Body of pancreas (tissue), 4 donors: ENCODE data around the gene NTN5. TPM values are rescaled to one million over a fixed set of nuclear protein-coding genes. Genes with fewer than 3 reads are reported as not detected.

Experiments
- ATAC-seq: fragments of 150-250 bp; one replicate; pipeline ENCODE4 v1.9.1; 2016
- DNase-seq, 4 donors: peaks; one replicate each; pipeline ENCODE4 v3.0.0-alpha.2; 2019
- H3K27ac ChIP-seq, 4 donors: fragments of 200-600 bp; sonication (generic); 1 replicate in 3 of 4; 2 replicates in 1 of 4; pipeline versions ENCODE4 v1.5.1 to v1.6.1; 2016 to 2019; ENCODE audit warnings: mild to moderate bottlenecking in 1 of 4, mixed read lengths in 1 of 4, moderate library complexity in 1 of 4
- H3K27me3 ChIP-seq, 2 donors: fragments of 200-600 bp; sonication (generic); one replicate each; pipeline ENCODE4 v1.6.0; 2016; ENCODE audit warnings: mild to moderate bottlenecking in 1 of 2
- H3K36me3 ChIP-seq, 2 donors: fragments of 200-600 bp; sonication (generic); replicated peaks in 1 of 2; 2 replicates each; pipeline ENCODE4 v1.5.1; 2016; ENCODE audit warnings: low read depth in 2 of 2; ENCODE audit not compliant: insufficient read depth in 1 of 2
- H3K4me1 ChIP-seq: fragments of 200-600 bp; sonication (generic); one replicate; pipeline ENCODE4 v1.6.0; 2016
- H3K4me3 ChIP-seq, 2 donors: fragments of 200-600 bp; sonication (generic); 1 replicate in 1 of 2; 2 replicates in 1 of 2; pipeline ENCODE4 v1.5.1; 2016 to 2019
- H3K9me3 ChIP-seq, 3 donors: fragments of 200-600 bp; sonication (generic); 1 replicate in 2 of 3; 2 replicates in 1 of 3; pipeline ENCODE4 v1.5.1; 2016
- POLR2A ChIP-seq, 3 donors: fragments of 450-650 bp; IDR thresholded peaks; one replicate each; pipeline ENCODE4 v1.6.1; 2016; ENCODE audit warnings: antibody characterized with exemption in 3 of 3, mild to moderate bottlenecking in 2 of 3
- WGBS, 2 donors: methylation state at CpG; one replicate each; pipeline ENCODE4 v1.1.5; 2017; 5-methylcytosine and 5-hydroxymethylcytosine counted together
- intact Hi-C: fragments of 100-400 bp; cut with DNase I; formaldehyde crosslinking; loops from one replicate; pipeline ENCODE4 v1.15.1; 2023
- total RNA-seq, 2 donors: library from RNA; depleted of rRNA; stranded (reverse); fragments of >200 nt; gene quantifications; one replicate each; pipeline ENCODE4 v1.1.0, GENCODE V29; 2016
- TF ChIP-seq, protein P1 (sequence below), 7 experiments: fragments of 450-650 bp in 4 of 7; fragments of 200-600 bp in 3 of 7; sonication (generic) in 3 of 7; IDR thresholded peaks; one replicate each; pipeline ENCODE4 v1.5.1; 2016 to 2019; ENCODE audit warnings: antibody characterized with exemption in 7 of 7

Gene NTN5
- total RNA-seq, 2 donors from 2014 or later: not detected

DNA sequence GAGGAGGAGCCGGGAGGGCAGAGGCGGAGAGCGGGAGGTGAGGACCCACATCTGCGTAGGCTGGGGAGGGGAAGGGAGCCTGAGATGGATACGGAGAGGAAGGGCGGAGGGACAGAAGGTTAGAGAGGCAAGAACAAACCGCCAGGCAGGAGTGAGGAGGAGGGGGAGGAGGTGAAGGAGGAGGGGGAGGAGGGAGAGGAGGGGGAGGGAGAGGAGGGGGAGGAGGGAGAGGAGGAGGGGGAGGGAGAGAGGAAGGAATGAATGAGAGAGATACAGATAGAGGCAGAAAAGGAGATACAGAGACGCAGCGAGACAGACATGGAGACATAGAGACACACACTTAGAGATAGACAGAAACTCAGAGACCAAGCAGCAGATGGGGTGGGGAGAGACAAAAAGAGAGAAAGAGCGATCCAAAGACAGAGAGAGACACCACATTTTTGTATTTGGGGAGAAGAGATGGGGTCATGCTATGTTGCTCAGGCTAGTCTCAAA lies 26.0 kb downstream of the NTN5 start:
- ATAC-seq: no peak
- H3K4me3 ChIP-seq: no peak overlapping the region

GRCh38 chr19:48646001-48646721 lies 26.7 kb downstream of the NTN5 start, which contains the start of gene CA11:
Gene CA11 (minus strand): TSS chr19:48646187. CDS start chr19:48645632, 555 bp downstream.
- Histone ChIP-seq H3K36me3 (no peaks in the 10 kb centered on the region), H3K9me3 (no peaks in the 10 kb centered on the region), H3K27me3 (no peaks in the 10 kb centered on the region), H3K27ac (peak within 1 kb of the TSS; percentile 84 to 92 (median 90)), H3K4me1 (peaks cover 23% of the 10 kb centered on the region), H3K4me3 (peak within 1 kb of the TSS; percentile 10 to 35)
- intact Hi-C loops: no loop called here
- WGBS, 2 donors: 1% methylated on average over 17 to 22 of the region's 33 CpGs
- peak; percentile 91 for ATAC-seq
- TF ChIP-seq POLR2A (IDR thresholded peaks at IDR 0.05): peak in 2 of 3 donors; percentile 57 to 67
- TF ChIP-seq, protein P1, sequence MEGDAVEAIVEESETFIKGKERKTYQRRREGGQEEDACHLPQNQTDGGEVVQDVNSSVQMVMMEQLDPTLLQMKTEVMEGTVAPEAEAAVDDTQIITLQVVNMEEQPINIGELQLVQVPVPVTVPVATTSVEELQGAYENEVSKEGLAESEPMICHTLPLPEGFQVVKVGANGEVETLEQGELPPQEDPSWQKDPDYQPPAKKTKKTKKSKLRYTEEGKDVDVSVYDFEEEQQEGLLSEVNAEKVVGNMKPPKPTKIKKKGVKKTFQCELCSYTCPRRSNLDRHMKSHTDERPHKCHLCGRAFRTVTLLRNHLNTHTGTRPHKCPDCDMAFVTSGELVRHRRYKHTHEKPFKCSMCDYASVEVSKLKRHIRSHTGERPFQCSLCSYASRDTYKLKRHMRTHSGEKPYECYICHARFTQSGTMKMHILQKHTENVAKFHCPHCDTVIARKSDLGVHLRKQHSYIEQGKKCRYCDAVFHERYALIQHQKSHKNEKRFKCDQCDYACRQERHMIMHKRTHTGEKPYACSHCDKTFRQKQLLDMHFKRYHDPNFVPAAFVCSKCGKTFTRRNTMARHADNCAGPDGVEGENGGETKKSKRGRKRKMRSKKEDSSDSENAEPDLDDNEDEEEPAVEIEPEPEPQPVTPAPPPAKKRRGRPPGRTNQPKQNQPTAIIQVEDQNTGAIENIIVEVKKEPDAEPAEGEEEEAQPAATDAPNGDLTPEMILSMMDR (IDR thresholded peaks at IDR 0.05): peak; percentile 90 to 98 (median 96)
- peak; percentile 89 to 90 (median 89) for DNase-seq

More for the DNA sequence above, 26.0 kb downstream of the NTN5 start:
- no peak for DNase-seq
- H3K27ac ChIP-seq: peak overlapping the region; percentile 84 to 92 (median 90)
- WGBS, 2 donors: 10 to 12% methylated on average over 9 to 10 of the region's 10 CpGs
- intact Hi-C loops: no loop called here
- H3K4me1 ChIP-seq: peaks cover 22% of the 10 kb centered on the region
- no peaks in the 10 kb centered on the region for H3K36me3 ChIP-seq
- no peaks in the 10 kb centered on the region for H3K27me3 ChIP-seq
- H3K9me3 ChIP-seq: no peaks in the 10 kb centered on the region
- TF ChIP-seq, protein P1 (IDR thresholded peaks at IDR 0.05): no peak
- TF ChIP-seq POLR2A (IDR thresholded peaks at IDR 0.05): no peak

- DNase-seq: no peak
- Histone ChIP-seq H3K4me3 (peak overlapping the region in 1 of 2 donors; percentile 10), H3K4me1 (peaks cover 28% of the 10 kb centered on the region), H3K27me3 (no peaks in the 10 kb centered on the region), H3K9me3 (no peaks in the 10 kb centered on the region), H3K36me3 (no peaks in the 10 kb centered on the region), H3K27ac (peak overlapping the region; percentile 84 to 92 (median 90))
- 1 to 2% methylated on average over 5 to 6 of the region's 6 CpGs for WGBS, 2 donors
- TF ChIP-seq POLR2A (IDR thresholded peaks at IDR 0.05): no peak
- TF ChIP-seq, protein P1 (IDR thresholded peaks at IDR 0.05): peak in 1 of 7 experiments; percentile 2
- ATAC-seq: peak; percentile 3
- intact Hi-C loops: no loop called here
Measured at GRCh38 chr19:48645620-48646000, 27.2 kb downstream of the NTN5 start.

- ATAC-seq (peak; percentile 73), DNase-seq (peak; percentile 80 to 87 (median 85))
- Histone ChIP-seq H3K9me3 (no peaks in the 10 kb centered on the region), H3K4me1 (peaks cover 28% of the 10 kb centered on the region), H3K27ac (peak overlapping the region; percentile 84 to 92 (median 90)), H3K27me3 (no peaks in the 10 kb centered on the region), H3K4me3 (no peak overlapping the region), H3K36me3 (no peaks in the 10 kb centered on the region)
- intact Hi-C loops: no loop called here
- 3 to 8% methylated on average over 16 to 25 of the region's 25 CpGs for WGBS, 2 donors
- no peak for TF ChIP-seq POLR2A (IDR thresholded peaks at IDR 0.05)
- TF ChIP-seq, protein P1 (IDR thresholded peaks at IDR 0.05): no peak
Measured at GRCh38 chr19:48644839-48645619, 27.8 kb downstream of the NTN5 start.
